ENCODE data around the gene GARIN6.
"Not testable (repeated sequence)": the region's sequence is repeated elsewhere in the genome, so short reads cannot be mapped to it uniquely, and the experiment has no call there.

The GARIN6 gene

DNA sequence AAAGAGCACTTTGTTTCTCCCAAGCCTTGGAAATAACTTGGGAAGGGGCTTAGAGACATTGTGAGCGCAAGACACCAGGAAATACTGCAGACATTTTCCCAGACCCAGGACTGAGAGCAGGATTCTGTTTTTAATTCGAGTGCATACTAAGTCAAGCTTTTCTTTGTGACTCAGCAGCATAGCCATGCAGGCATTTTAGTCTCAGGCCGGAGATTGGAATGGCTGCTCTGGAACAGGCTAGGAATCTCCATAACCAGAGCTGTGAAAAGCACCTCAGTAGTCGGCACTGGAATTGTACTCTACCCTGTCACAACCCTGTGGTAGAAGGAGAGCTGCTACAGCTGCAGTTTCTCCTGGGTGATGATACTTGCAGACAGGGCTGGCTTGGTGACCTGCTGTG lies 28.9 kb upstream of the GARIN6 start:
- DNase-seq (ENCODE audit: extremely low spot score), result no peak
- TF ChIP-seq, protein P1, sequence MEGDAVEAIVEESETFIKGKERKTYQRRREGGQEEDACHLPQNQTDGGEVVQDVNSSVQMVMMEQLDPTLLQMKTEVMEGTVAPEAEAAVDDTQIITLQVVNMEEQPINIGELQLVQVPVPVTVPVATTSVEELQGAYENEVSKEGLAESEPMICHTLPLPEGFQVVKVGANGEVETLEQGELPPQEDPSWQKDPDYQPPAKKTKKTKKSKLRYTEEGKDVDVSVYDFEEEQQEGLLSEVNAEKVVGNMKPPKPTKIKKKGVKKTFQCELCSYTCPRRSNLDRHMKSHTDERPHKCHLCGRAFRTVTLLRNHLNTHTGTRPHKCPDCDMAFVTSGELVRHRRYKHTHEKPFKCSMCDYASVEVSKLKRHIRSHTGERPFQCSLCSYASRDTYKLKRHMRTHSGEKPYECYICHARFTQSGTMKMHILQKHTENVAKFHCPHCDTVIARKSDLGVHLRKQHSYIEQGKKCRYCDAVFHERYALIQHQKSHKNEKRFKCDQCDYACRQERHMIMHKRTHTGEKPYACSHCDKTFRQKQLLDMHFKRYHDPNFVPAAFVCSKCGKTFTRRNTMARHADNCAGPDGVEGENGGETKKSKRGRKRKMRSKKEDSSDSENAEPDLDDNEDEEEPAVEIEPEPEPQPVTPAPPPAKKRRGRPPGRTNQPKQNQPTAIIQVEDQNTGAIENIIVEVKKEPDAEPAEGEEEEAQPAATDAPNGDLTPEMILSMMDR (IDR thresholded peaks at IDR 0.05; ENCODE audit: control extremely low read depth, extremely low read depth, low read depth, missing control alignments), result no peak
- ChIA-PET CTCF (interaction anchor here (0.9 to 5.3 kb wide), 6 partner anchors 18 to 582 kb away, joined by 3 to 90 read pairs (median 3); no protein-coding TSS in a partner anchor), POLR2A (no interaction called here)

DNA sequence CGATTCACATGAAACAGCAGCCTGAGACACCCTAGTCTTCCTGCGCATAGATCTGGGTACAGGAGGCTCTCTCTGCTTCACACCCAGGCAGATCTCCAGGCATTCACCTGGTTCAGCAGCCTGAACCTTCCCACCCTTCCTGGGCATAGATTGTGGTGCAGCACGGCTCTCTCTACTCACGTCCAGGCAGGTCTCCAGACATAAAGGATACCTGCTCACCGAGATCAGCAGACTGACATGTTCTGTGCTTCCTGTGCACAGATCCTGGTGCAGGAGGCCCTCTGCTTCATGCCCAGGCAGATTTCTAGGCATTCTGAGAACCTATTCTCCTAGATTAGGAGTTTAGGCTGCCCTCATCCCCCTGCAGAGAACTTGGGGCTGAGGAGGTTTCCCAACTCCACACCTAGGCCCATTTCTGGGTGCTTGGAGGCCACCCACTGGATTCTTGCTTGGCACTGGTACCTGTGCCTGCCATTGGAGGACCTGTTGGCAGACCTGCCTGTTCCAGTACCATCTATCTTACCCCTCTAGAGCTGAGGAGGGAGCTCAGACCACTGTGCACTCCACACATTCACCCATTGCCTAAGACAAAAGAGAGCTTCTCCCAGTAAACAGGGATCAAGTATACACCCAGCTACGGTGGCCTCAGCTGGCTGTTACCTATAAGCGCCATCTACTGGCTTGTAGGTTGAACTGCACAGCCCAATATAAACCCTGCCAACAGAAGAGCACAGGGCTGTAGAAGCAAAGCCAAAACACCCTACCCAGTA lies 28.0 kb upstream of the GARIN6 start:
- TF ChIP-seq, protein P1 (IDR thresholded peaks at IDR 0.05; ENCODE audit: control extremely low read depth, extremely low read depth, low read depth, missing control alignments), result peak; percentile 75
- CTCF ChIA-PET, result interaction anchor here (0.7 to 5.3 kb wide), 21 partner anchors 8 to 585 kb away, joined by 3 to 90 read pairs (median 4); no protein-coding TSS in a partner anchor
- POLR2A ChIA-PET, result no interaction called here
- peak; percentile 13 for DNase-seq (ENCODE audit: extremely low spot score)

DNA sequence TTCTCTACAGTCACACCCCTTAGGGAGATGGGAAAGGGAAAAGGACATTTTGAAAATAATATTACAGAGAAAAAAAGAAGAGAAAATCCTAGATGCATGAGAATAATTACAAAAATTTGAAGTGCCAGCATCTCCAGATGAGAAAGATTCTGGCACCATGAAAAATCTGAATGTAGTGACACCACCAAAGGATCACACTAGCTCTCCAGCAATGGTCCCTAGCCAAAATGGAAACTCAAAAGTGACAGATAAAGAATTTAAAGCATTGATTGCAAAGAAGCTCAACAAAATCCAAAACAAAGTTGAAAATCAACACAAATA lies 27.4 kb upstream of the GARIN6 start:
- TF ChIP-seq, protein P1 (IDR thresholded peaks at IDR 0.05; ENCODE audit: control extremely low read depth, extremely low read depth, low read depth, missing control alignments), result no peak
- DNase-seq (ENCODE audit: extremely low spot score), result no peak
- POLR2A ChIA-PET, result no interaction called here
- CTCF ChIA-PET, result interaction anchor here (0.6 to 5.3 kb wide), 22 partner anchors 9 to 585 kb away, joined by 3 to 90 read pairs (median 4); no protein-coding TSS in a partner anchor

DNA sequence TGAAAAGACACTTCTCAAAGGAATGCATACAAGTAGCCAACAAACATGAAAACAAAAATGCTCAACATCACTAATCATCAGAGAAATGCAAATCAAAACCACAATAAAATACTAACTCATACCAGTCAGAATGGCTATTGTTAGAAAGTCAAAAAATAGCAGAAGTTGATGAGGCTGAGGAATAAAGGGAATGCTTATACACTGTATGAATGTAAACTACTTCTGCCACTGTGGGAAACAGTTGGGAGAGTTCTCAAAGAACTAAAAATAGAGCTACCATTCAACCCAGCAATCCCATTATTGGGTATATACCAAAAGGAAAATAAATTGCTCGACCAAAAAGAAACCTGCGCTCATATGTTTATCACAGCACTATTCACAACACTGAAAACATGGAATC lies 23.0 kb upstream of the GARIN6 start:
- CTCF ChIA-PET; DNase-seq (ENCODE audit: extremely low spot score); POLR2A ChIA-PET: not testable (repeated sequence)

DNA sequence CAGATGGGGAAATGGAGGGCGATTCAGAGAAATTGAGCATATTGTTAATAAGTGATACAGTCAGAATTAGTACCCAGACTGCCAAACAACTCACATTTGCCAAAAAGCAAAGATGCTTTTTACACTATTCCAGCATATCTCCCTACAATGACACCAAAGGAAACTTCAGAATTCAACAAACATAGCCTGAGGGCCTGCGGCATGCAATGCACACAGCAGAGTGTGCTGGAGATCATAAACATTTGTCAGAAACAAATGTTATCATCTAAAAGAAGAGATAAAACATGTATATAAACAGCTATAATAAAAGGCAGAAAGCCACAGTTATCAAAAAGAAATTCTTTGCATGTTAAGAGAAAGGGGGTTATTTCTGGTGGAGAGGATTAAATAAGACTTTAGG lies 20.1 kb upstream of the GARIN6 start:
- CTCF ChIA-PET, result no interaction called here
- POLR2A ChIA-PET, result no interaction called here
- DNase-seq (ENCODE audit: extremely low spot score), result no peak
- TF ChIP-seq, protein P1 (IDR thresholded peaks at IDR 0.05; ENCODE audit: control extremely low read depth, extremely low read depth, low read depth, missing control alignments), result no peak

DNA sequence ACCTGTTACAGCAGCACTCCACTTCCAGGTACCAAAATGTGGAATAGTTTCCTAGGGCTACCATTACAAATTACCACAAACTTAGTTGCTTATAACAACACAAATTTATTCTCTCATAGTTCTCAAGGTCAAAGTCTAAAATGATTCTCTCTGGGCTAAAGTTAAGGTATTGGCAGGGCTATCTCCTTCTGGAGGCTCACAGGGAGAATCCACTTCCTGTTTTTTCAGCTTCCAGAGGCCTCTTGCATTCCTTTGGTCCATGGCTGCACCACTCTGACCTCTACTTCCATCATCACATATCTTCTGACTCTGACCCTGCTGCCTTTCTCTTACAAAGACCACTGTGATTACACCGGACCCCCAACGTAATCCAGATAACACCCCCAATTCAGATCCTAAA lies 2.9 kb upstream of the GARIN6 start:
- CTCF ChIA-PET, result no interaction called here
- no peak for DNase-seq (ENCODE audit: extremely low spot score)
- POLR2A ChIA-PET, result no interaction called here
- TF ChIP-seq, protein P1 (IDR thresholded peaks at IDR 0.05; ENCODE audit: control extremely low read depth, extremely low read depth, low read depth, missing control alignments), result no peak

DNA sequence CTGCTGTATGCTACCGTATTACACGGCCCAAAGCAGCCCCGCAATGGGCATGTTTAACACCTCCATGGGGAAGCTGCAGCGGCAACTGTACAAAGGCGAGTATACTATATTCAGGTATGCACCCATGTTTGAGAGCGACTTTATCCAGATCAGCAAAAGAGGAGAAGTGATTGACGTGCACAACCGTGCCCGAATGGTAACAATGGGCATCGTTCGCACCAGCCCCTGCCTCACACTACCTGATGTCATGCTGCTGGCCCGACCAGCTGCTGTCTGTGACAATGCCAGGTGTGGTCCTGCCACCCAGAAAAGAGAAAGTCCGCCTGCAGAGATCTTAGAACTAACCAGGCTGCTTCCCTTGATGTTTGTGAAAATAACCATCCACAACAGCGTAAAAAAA lies 630 bp downstream of the GARIN6 start:
- DNase-seq (ENCODE audit: extremely low spot score), result no peak
- POLR2A ChIA-PET, result no interaction called here
- CTCF ChIA-PET, result interaction anchor here (1.0 to 2.5 kb wide), 3 partner anchors 11 to 604 kb away, joined by 3 to 9 read pairs (median 3); no protein-coding TSS in a partner anchor

More for the DNA sequence above, 630 bp downstream of the GARIN6 start:
- TF ChIP-seq, protein P1 (IDR thresholded peaks at IDR 0.05; ENCODE audit: control extremely low read depth, extremely low read depth, low read depth, missing control alignments), result no peak

Measured in GM10248 (cell line).